ENCODE data around the gene GPR42.

GPR42 gene

GRCh38 chr19:35388277-35389054 is 17.6 kb downstream of the GPR42 start:
- H3K4me1 ChIP-seq (ENCODE audit: insufficient read depth, low read length, poor library complexity, severe bottlenecking), result peaks cover 6% of the 10 kb centered on the region
- no peaks in the 10 kb centered on the region for H3K79me2 ChIP-seq (ENCODE audit: insufficient read depth, low read length)
- peaks cover 8% of the 10 kb centered on the region for H3K9me3 ChIP-seq (ENCODE audit: insufficient read depth, low read depth, low read length)
- no peak overlapping the region for H3K4me3 ChIP-seq (ENCODE audit: low read length, poor library complexity, severe bottlenecking)
- TF ChIP-seq, protein P1, sequence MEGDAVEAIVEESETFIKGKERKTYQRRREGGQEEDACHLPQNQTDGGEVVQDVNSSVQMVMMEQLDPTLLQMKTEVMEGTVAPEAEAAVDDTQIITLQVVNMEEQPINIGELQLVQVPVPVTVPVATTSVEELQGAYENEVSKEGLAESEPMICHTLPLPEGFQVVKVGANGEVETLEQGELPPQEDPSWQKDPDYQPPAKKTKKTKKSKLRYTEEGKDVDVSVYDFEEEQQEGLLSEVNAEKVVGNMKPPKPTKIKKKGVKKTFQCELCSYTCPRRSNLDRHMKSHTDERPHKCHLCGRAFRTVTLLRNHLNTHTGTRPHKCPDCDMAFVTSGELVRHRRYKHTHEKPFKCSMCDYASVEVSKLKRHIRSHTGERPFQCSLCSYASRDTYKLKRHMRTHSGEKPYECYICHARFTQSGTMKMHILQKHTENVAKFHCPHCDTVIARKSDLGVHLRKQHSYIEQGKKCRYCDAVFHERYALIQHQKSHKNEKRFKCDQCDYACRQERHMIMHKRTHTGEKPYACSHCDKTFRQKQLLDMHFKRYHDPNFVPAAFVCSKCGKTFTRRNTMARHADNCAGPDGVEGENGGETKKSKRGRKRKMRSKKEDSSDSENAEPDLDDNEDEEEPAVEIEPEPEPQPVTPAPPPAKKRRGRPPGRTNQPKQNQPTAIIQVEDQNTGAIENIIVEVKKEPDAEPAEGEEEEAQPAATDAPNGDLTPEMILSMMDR (conservative IDR thresholded peaks at IDR 0.05; ENCODE audit: low read length), result no peak
- no peak for TF ChIP-seq EZH2phosphoT487 (IDR thresholded peaks at IDR 0.05; ENCODE audit: borderline replicate concordance)
- no peak overlapping the region for H3K4me2 ChIP-seq (ENCODE audit: low read depth, low read length, poor library complexity, severe bottlenecking)
- H3K36me3 ChIP-seq (ENCODE audit: insufficient read depth, low read length), result no peaks in the 10 kb centered on the region
- no peaks in the 10 kb centered on the region for H3F3A ChIP-seq (ENCODE audit: low read depth)
- H3K9me2 ChIP-seq (replicated peaks; ENCODE audit: low read depth, low read length), result no peaks in the 10 kb centered on the region
- no peak overlapping the region for H2AFZ ChIP-seq (ENCODE audit: low read length)
- H3K27me3 ChIP-seq (ENCODE audit: insufficient read depth, low read length, poor library complexity, severe bottlenecking), result no peaks in the 10 kb centered on the region
- no peaks in the 10 kb centered on the region for H4K20me1 ChIP-seq (ENCODE audit: insufficient read depth, low read length, poor library complexity, severe bottlenecking)
- no peak overlapping the region for H3K9ac ChIP-seq (ENCODE audit: low read depth, low read length, poor library complexity, severe bottlenecking)

DNA sequence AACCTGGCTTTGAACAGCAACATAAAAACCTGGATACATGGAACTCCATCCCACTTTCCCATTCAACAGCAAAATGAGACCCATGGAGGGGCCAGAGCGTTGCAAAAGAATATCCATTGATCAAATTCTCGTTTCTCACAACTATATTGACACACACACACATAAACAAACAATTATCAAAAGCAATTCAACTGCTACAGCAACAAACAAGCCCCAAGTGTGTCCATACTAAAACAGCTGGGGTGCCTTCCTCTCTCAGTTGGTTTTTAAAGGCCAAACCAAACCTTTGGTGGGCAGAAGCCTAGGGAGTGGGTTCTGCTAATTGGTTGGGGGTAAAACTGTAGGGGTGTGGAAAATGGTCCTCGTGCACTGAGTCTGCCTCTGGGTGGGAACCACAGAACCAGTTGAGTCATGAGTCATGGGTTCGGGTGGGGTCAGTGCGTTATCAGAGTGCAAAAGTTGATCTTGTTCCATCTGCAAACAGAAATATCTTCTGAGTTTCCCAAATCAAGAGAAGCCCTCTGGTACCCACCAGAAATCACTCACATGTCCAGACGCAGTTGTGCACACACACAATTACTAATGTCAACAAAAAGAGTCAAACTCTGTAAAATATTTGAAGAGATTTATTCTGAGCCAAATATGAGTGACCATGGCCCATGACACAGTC is 18.5 kb downstream of the GPR42 start:
- H3K4me2 ChIP-seq (ENCODE audit: low read depth, low read length, poor library complexity, severe bottlenecking), result no peak overlapping the region
- no peaks in the 10 kb centered on the region for H3F3A ChIP-seq (ENCODE audit: low read depth)
- no peaks in the 10 kb centered on the region for H3K9me2 ChIP-seq (replicated peaks; ENCODE audit: low read depth, low read length)
- no peak for TF ChIP-seq EZH2phosphoT487 (IDR thresholded peaks at IDR 0.05; ENCODE audit: borderline replicate concordance)
- TF ChIP-seq, protein P1 (conservative IDR thresholded peaks at IDR 0.05; ENCODE audit: low read length), result no peak
- H3K36me3 ChIP-seq (ENCODE audit: insufficient read depth, low read length), result no peaks in the 10 kb centered on the region
- no peaks in the 10 kb centered on the region for H4K20me1 ChIP-seq (ENCODE audit: insufficient read depth, low read length, poor library complexity, severe bottlenecking)
- H3K9me3 ChIP-seq (ENCODE audit: insufficient read depth, low read depth, low read length), result peaks cover 8% of the 10 kb centered on the region
- H3K4me3 ChIP-seq (ENCODE audit: low read length, poor library complexity, severe bottlenecking), result no peak overlapping the region
- H3K9ac ChIP-seq (ENCODE audit: low read depth, low read length, poor library complexity, severe bottlenecking), result no peak overlapping the region
- H3K4me1 ChIP-seq (ENCODE audit: insufficient read depth, low read length, poor library complexity, severe bottlenecking), result peaks cover 8% of the 10 kb centered on the region
- no peaks in the 10 kb centered on the region for H3K27me3 ChIP-seq (ENCODE audit: insufficient read depth, low read length, poor library complexity, severe bottlenecking)
- no peak overlapping the region for H2AFZ ChIP-seq (ENCODE audit: low read length)
- no peaks in the 10 kb centered on the region for H3K79me2 ChIP-seq (ENCODE audit: insufficient read depth, low read length)

DNA sequence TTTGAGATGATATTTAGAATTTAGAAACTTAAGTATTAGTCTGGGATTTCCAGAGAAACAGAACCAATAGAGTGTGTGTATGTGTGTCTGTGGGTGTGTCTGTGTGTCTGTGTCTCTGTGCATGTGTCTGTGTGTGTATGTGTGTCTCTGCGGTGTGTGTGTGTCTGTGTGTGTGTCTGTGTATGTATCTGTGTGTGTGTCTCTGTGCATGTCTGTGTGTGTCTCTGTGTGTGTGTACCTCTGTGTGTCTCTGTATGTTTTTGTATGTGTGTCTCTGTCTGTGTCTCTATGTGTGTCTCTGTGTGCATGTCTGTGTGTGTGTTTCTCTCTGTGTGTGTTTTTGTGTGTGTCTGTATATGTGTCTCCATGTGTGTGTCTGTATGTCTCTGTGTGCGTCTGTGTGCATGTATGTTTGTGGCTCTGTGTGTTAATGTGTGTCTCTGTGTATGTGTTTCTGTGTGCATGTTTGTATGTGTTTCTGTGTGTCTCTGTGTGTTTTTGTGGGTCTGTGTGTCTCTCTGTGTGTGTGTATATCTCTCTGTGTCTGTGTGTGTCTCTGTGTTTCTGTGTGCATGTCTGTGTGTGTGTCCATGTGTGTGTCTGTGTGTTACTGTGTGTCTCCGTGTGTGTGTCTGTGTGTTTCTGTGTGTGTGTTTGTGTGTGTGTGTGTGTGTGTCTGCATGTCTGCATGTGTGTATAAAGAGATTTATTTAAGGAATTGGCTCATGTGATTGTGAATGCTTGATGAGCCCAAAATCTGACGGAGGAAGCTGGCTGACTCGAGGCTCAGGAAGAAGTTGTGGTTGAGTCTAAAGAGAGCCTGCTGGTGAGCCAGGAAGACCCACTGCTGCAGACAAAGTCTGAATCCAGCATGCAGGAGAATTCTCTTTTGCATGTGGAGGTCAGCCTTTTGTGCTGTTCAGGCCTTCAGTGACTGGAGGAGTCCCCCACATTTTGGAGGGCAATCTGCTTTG is 22.2 kb downstream of the GPR42 start:
- Histone ChIP-seq H3K27me3 (ENCODE audit: insufficient read depth, low read length, poor library complexity, severe bottlenecking) (no peaks in the 10 kb centered on the region), H3K4me2 (ENCODE audit: low read depth, low read length, poor library complexity, severe bottlenecking) (no peak overlapping the region), H3K9me3 (ENCODE audit: insufficient read depth, low read depth, low read length) (no peaks in the 10 kb centered on the region), H3K4me3 (ENCODE audit: low read length, poor library complexity, severe bottlenecking) (no peak overlapping the region), H3K36me3 (ENCODE audit: insufficient read depth, low read length) (no peaks in the 10 kb centered on the region), H3K9ac (ENCODE audit: low read depth, low read length, poor library complexity, severe bottlenecking) (no peak overlapping the region), H3F3A (ENCODE audit: low read depth) (no peaks in the 10 kb centered on the region), H2AFZ (ENCODE audit: low read length) (peak overlapping the region; percentile 61; the same call in 1 of the 2 replicates), H3K9me2 (replicated peaks; ENCODE audit: low read depth, low read length) (no peaks in the 10 kb centered on the region), H4K20me1 (ENCODE audit: insufficient read depth, low read length, poor library complexity, severe bottlenecking) (no peaks in the 10 kb centered on the region), H3K4me1 (ENCODE audit: insufficient read depth, low read length, poor library complexity, severe bottlenecking) (peaks cover 8% of the 10 kb centered on the region), H3K79me2 (ENCODE audit: insufficient read depth, low read length) (no peaks in the 10 kb centered on the region)
- no peak for TF ChIP-seq EZH2phosphoT487 (IDR thresholded peaks at IDR 0.05; ENCODE audit: borderline replicate concordance)
- TF ChIP-seq, protein P1 (conservative IDR thresholded peaks at IDR 0.05; ENCODE audit: low read length), result no peak

Measured in Loucy (cell line).